GM13976 (cell line): Measurements from ENCODE around the gene MANSC4.

Experiments
- DNase-seq: peaks from one replicate; pipeline ENCODE4 v3.0.0; 2012; ENCODE audit warnings: low spot score
- in situ Hi-C: fragments of 300-500 bp; cut with MboI; formaldehyde crosslinking; loops from one replicate; pipeline ENCODE4 v1.12.0; 2022; ENCODE audit warnings: low sequenced_read_pairs, mixed read lengths, inconsistent platforms; ENCODE audit not compliant: unreplicated experiment
- TF ChIP-seq, protein P1 (sequence below): IDR thresholded peaks from 2 replicates; pipeline ENCODE4 v1.5.1; 2012; ENCODE audit warnings: borderline replicate concordance, mild to moderate bottlenecking; ENCODE audit not compliant: insufficient read depth; ENCODE audit errors: extremely low read depth, missing control alignments, control extremely low read depth

Gene MANSC4

DNA sequence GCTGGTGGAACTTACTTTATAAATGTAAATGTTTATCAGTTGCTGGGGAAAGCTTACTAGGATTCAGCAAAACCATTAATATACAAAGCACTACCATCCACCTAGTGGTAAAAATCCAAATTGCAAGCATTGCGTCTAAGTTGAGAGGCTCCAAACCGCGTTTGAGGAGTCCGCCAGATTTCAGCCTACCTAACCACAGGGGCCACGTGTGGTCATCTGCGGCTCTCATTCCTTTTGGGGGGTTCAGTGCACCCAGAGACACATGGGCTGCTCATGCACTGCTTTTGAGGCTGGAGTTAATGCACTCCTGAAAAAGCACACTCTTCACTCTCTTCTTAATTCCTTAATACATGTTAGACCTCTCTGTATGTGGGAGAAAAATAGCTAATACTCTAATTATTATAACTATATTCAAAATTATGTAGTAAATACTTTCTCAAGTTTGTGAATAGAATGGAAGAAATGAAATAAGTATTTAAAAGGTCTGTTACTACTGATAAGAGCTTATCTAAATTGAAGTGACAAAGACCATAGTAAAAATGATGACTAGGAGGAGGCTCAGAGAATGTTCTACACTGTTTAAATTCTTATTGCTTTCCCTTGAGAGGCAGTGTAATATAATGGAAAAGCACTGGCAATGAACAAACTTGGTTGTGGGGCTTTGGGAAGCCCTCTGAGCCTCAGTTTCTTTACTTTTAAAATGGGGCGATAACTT is 41.4 kb upstream of the MANSC4 start:
- peak; percentile 48 for DNase-seq
- TF ChIP-seq, protein P1, sequence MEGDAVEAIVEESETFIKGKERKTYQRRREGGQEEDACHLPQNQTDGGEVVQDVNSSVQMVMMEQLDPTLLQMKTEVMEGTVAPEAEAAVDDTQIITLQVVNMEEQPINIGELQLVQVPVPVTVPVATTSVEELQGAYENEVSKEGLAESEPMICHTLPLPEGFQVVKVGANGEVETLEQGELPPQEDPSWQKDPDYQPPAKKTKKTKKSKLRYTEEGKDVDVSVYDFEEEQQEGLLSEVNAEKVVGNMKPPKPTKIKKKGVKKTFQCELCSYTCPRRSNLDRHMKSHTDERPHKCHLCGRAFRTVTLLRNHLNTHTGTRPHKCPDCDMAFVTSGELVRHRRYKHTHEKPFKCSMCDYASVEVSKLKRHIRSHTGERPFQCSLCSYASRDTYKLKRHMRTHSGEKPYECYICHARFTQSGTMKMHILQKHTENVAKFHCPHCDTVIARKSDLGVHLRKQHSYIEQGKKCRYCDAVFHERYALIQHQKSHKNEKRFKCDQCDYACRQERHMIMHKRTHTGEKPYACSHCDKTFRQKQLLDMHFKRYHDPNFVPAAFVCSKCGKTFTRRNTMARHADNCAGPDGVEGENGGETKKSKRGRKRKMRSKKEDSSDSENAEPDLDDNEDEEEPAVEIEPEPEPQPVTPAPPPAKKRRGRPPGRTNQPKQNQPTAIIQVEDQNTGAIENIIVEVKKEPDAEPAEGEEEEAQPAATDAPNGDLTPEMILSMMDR = peak; percentile 72
- in situ Hi-C loops = no loop called here

DNA sequence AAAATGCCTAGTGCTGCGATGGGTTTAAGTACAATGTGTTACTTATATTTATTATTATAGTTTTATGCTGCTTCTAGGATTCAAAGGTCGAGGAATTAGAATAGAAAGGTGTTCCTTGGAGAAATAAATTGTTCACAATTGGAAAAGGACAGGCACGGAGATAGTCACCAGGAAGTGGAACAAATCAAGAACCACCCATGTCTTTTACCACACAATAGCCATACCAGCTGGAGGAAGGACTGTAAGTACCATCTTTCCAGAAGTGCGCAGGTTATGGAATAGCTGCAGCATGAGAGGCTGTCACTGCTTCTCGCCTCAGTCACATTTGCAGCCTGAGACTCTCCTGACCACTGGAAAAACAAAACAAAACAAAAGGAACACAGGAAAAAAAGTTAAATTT is 40.5 kb upstream of the MANSC4 start:
- TF ChIP-seq, protein P1 = no peak
- no peak for DNase-seq
- in situ Hi-C loops = no loop called here

DNA sequence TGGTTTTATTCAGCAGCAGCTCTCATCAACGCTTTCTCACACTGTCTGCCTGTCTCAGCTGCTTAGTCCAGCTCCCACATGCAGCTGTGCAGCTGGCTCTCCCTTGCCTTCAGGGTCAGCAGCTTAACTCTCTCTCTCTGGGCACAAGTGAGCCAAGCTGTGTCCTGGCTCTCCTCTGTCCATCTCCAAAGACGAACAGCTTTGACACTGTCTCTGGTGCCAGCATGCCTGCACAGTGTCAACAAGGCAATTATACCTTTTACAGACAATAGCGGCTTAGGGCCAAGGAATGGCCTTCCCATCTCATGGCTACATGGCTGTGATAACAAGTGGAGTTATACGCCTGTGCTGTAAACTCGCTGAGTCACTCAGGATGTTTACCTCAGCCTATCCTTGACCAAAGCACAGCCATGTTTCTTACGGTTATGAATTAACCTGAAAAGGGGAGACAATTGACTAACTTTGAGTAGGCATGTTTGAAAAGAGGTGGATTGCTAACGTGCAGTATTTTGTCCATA is 38.4 kb upstream of the MANSC4 start:
- no peak for DNase-seq
- in situ Hi-C loops = no loop called here

DNA sequence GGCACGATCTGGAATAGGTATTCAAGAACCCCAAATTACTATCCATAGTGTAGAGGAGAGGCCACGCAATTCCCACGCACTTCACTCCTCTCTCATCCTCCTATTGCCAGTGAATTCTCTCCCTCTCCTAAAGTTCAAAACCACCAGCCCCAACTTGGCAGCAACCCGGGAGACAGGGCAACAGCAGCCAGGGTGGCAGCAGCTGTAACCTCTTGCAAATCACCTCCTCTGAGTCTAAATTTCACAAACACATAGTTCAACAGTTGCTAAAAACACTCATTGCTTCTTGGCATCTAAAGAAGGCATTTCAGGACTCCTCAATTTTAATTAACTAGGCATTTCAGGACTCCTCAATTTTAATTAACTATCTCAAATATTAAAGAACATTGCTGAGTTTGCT is 37.7 kb upstream of the MANSC4 start:
- TF ChIP-seq, protein P1 = no peak
- no peak for DNase-seq

More for the DNA sequence above, 38.4 kb upstream of the MANSC4 start:
- TF ChIP-seq, protein P1 = no peak

DNA sequence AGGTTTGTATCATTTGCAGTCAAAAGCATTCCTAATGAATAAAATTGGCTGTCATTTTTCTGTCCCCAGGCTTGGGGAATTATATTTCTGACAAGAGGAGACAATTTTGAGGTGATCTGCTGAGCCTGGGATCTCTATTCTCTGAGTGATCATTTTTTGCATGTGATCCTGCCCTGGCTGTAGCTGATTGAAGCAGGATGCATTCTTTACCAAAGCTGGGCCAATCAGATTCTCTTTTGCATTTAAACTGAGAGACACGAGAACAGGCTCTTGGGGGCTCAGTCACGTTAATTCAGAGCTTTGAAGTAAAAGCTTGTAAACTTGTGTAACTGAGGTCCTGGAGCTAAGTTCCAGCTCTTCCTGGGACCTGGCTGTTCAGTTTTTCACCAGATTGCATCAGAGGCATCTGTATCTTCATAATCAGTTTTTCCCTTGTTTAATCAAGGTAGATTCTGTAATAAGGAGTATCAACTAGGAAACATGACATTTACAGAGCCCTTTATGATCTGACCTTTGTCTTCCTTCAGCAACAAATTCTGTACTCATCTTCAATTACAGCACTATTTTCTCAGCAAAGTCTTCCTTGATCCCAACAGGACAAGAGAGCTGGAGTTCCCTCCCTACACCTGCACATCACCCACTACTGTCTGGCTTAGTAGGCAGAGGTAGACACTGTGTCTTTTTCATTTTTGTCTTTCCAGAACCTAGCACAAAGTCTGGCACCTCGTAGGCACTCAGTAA is 35.0 kb upstream of the MANSC4 start:
- in situ Hi-C loops = no loop called here
- no peak for DNase-seq
- TF ChIP-seq, protein P1 = no peak

More for the DNA sequence above, 37.7 kb upstream of the MANSC4 start:
- in situ Hi-C loops = no loop called here

DNA sequence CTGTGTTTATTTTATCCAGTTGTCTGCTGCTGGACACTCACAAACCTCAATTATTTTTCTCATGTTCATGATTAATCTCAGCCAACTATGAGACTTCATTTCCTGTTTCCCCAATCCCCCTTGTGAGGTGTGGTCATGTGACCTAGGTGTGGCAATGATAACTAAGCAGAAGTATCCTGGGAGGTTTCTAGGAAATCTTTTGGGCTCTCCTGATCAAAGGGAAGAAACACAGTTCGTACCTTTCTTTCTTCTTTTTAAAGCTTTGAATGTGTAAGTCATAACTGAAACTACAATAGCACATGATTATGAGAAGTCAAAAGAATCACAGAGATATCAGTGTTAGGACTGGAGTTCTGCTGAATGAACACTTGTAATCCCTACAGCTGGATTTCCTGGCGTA is 34.4 kb upstream of the MANSC4 start:
- DNase-seq = no peak
- in situ Hi-C loops = no loop called here
- TF ChIP-seq, protein P1 = no peak
